Measurements from ENCODE around the gene IQSEC1.

DNA sequence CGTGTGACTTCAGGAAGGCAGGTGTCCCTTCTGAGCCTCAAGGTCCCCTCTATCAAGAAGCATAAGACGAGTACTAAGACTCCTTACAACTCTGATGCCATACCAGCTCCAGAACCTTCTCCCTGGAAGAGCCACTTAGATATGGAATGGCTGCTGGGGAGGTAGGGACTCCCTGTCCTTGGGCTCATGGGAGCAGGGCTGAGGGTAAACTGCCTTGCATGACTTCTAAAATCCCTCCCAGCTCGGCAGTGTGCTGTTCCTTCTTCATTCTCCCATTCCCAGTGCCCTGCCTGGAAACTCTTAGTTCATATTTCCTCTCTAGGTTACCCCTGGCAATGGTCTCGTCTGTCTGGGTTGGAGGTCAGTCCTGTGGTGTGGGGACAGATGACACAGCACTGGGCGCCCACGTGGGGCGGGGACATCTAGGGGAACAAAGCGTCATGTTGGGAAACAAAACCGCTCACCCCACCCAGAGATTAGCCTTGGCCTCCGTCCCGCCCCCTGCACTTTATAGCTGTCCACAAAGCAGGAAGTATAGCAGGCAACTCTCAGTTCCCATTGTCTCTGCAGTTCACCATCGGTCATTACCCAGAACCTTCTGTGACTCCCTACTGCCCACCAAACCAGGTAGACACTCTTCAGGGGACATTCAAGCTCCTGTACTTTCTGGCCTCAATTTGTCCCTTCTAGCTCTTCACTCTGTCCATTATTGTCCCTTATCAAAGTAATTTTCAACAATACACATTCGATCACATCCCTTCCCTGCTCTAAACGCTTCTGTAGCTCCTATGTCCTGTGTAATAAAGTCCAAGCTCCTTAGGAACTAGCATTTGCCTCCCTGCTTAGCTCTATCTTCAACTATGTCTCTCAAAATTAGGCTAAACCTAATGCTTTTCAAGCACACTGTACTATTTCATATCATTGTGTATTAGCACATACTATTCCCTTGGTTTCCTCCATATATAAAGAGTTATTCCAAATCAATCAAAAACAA is 73.8 kb downstream of the IQSEC1 start:
- TF ChIP-seq, protein P1, sequence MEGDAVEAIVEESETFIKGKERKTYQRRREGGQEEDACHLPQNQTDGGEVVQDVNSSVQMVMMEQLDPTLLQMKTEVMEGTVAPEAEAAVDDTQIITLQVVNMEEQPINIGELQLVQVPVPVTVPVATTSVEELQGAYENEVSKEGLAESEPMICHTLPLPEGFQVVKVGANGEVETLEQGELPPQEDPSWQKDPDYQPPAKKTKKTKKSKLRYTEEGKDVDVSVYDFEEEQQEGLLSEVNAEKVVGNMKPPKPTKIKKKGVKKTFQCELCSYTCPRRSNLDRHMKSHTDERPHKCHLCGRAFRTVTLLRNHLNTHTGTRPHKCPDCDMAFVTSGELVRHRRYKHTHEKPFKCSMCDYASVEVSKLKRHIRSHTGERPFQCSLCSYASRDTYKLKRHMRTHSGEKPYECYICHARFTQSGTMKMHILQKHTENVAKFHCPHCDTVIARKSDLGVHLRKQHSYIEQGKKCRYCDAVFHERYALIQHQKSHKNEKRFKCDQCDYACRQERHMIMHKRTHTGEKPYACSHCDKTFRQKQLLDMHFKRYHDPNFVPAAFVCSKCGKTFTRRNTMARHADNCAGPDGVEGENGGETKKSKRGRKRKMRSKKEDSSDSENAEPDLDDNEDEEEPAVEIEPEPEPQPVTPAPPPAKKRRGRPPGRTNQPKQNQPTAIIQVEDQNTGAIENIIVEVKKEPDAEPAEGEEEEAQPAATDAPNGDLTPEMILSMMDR (IDR thresholded peaks at IDR 0.05) = no peak
- TF ChIP-seq EZH2 (IDR thresholded peaks at IDR 0.05; ENCODE audit: borderline replicate concordance, insufficient read depth, low read depth, low read length, poor library complexity, severe bottlenecking) = no peak
